ENCODE data around the gene CDH23. TPM values are rescaled to one million over a fixed set of nuclear protein-coding genes. Genes with fewer than 3 reads are reported as not detected.

Gene CDH23
- total and polyA plus RNA-seq, 10 of the 15 experiments (the other 5 are each of a cell fraction or from before 2014, with no cell fraction given), result 0.09 to 0.40 (median 0.15) TPM; not detected in 1

GRCh38 chr10:71784679-71785272, 388.1 kb downstream of the CDH23 start (continued):
- TF ChIP-seq, protein P1, sequence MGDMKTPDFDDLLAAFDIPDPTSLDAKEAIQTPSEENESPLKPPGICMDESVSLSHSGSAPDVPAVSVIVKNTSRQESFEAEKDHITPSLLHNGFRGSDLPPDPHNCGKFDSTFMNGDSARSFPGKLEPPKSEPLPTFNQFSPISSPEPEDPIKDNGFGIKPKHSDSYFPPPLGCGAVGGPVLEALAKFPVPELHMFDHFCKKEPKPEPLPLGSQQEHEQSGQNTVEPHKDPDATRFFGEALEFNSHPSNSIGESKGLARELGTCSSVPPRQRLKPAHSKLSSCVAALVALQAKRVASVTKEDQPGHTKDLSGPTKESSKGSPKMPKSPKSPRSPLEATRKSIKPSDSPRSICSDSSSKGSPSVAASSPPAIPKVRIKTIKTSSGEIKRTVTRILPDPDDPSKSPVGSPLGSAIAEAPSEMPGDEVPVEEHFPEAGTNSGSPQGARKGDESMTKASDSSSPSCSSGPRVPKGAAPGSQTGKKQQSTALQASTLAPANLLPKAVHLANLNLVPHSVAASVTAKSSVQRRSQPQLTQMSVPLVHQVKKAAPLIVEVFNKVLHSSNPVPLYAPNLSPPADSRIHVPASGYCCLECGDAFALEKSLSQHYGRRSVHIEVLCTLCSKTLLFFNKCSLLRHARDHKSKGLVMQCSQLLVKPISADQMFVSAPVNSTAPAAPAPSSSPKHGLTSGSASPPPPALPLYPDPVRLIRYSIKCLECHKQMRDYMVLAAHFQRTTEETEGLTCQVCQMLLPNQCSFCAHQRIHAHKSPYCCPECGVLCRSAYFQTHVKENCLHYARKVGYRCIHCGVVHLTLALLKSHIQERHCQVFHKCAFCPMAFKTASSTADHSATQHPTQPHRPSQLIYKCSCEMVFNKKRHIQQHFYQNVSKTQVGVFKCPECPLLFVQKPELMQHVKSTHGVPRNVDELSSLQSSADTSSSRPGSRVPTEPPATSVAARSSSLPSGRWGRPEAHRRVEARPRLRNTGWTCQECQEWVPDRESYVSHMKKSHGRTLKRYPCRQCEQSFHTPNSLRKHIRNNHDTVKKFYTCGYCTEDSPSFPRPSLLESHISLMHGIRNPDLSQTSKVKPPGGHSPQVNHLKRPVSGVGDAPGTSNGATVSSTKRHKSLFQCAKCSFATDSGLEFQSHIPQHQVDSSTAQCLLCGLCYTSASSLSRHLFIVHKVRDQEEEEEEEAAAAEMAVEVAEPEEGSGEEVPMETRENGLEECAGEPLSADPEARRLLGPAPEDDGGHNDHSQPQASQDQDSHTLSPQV (IDR thresholded peaks at IDR 0.05), result no peak
- TF ChIP-seq NFXL1 (IDR thresholded peaks at IDR 0.05; ENCODE audit: borderline replicate concordance) (no peak), NR2C1 (IDR thresholded peaks at IDR 0.05) (no peak), POLR2AphosphoS5 (IDR thresholded peaks at IDR 0.05; ENCODE audit: low read length) (no peak), ZNF384 (IDR thresholded peaks at IDR 0.05; ENCODE audit: borderline replicate concordance, low read depth, low read length) (no peak)

GRCh38 chr10:71788954-71789353, 392.2 kb downstream of the CDH23 start:
- FAIRE-seq, result no peak
- POLR2A ChIA-PET, result no interaction called here
- CTCF ChIA-PET, result no interaction called here
- no peak overlapping the region for H3K27ac ChIP-seq (ENCODE audit: control insufficient read depth, insufficient read depth)
- H2AFZ ChIP-seq (ENCODE audit: control insufficient read depth, low read depth, low read length), result no peak overlapping the region
- RAD21 ChIA-PET (ENCODE audit: unreplicated experiment), result interaction anchor here (1.2 kb wide), 1 partner anchor 15 kb away, joined by 3 read pairs; the partner anchor contains the start of gene VSIR
- no peak overlapping the region for H3K4me3 ChIP-seq
- WGBS (ENCODE audit: insufficient coverage, insufficient replicate concordance, low lambda C conversion rate, missing lambda C conversion rate), result 53% methylated on average over 8 of the region's 8 CpGs
- in situ Hi-C loops (cut with MboI) (no loop called here), intact Hi-C loops (cut with micrococcal nuclease; ENCODE audit: unreplicated experiment) (no loop called here)
- no peaks in the 10 kb centered on the region for H3K79me2 ChIP-seq (ENCODE audit: control insufficient read depth, insufficient read depth, low read length)
- peaks cover 10% of the 10 kb centered on the region for H3K4me1 ChIP-seq (ENCODE audit: control insufficient read depth, insufficient read depth, low read length)
- H3K9me3 ChIP-seq (replicated peaks; ENCODE audit: control insufficient read depth, insufficient read depth, low read length), result no peaks in the 10 kb centered on the region; the same call in 2 of the 3 replicates
- H3K36me3 ChIP-seq (ENCODE audit: control insufficient read depth in 2 of 2, insufficient read depth in 2 of 2, low read length in 1 of 2), result no peaks in the 10 kb centered on the region
- BruUV-seq (replicated peaks), result no TSS peak
- DNase-seq (ENCODE audit: low read depth, low spot score), result no peak
- H3K9ac ChIP-seq (ENCODE audit: control insufficient read depth, insufficient read depth, low read length), result no peak overlapping the region
- SMC1A ChIA-PET (ENCODE audit: uncharacterized antibody, unreplicated experiment), result no interaction called here
- H4K20me1 ChIP-seq (ENCODE audit: control insufficient read depth, insufficient read depth), result no peaks in the 10 kb centered on the region
- no peak overlapping the region for H3K4me2 ChIP-seq (ENCODE audit: control insufficient read depth, insufficient read depth)
- ATAC-seq, result no peak
- no peaks in the 10 kb centered on the region; a peak in 1 of 4 replicates for H3K27me3 ChIP-seq (replicated peaks in 1 of 2; ENCODE audit: control insufficient read depth in 2 of 2, insufficient read depth in 2 of 2, low read length in 1 of 2)
- TF ChIP-seq SMC3 (IDR thresholded peaks at IDR 0.05; ENCODE audit: borderline replicate concordance, low read length) (no peak), LARP7 (IDR thresholded peaks at IDR 0.05) (no peak), ZNF24 (IDR thresholded peaks at IDR 0.05) (no peak), RUNX3 (IDR thresholded peaks at IDR 0.05; ENCODE audit: low read length) (no peak), ZNF217 (IDR thresholded peaks at IDR 0.05) (no peak), REST (IDR thresholded peaks at IDR 0.05; ENCODE audit: low read depth, low read length) (no peak), ESRRA (IDR thresholded peaks at IDR 0.05; ENCODE audit: low read length) (no peak), JUND (IDR thresholded peaks at IDR 0.05; ENCODE audit: low read depth, low read length) (no peak), EGR1 (IDR thresholded peaks at IDR 0.05; ENCODE audit: borderline replicate concordance in 1 of 2, low read depth in 2 of 2, low read length in 2 of 2) (no peak), FOS (IDR thresholded peaks at IDR 0.05; ENCODE audit: borderline replicate concordance, extremely low read depth, insufficient read length) (no peak), SRF (IDR thresholded peaks at IDR 0.05; ENCODE audit: low read depth in 2 of 2, low read length in 2 of 2) (no peak), RFX5 (IDR thresholded peaks at IDR 0.05; ENCODE audit: low read depth, low read length) (no peak)

All from GM12878 (cell line).